K562 (cell line): ENCODE measurements around the gene TXN2. TPM values are rescaled to one million over a fixed set of nuclear protein-coding genes. Genes with fewer than 3 reads are reported as not detected.

Source experiments
- ATAC-seq: fragments of 200-7000 bp; cut with Tn5 transposase; 3 replicates; pipeline ENCODE4 v1.9.1; 2020; ENCODE audit warnings: moderate library complexity
- BruUV-seq: library from RNA; stranded (reverse); fragments of 400-500 nt; replicated peaks from 2 replicates; lab custom pipeline; 2021; lab: Mats Ljungman, UMichigan
- CTCF ChIA-PET: fragments of 300-600 bp; formaldehyde crosslinking; extraction: SDS; loops from one replicate; lab custom pipeline; 2021; ENCODE audit warnings: low intra/inter-chr PET ratio; lab: Yijun Ruan, JAX
- POLR2A ChIA-PET: fragments of 300-600, 350-650 bp; sonication (Branson Sonifier 250); formaldehyde crosslinking; extraction: SDS; loops from one replicate; lab custom pipeline; 2021; ENCODE audit warnings: antibody characterized with exemption, inconsistent platforms; lab: Yijun Ruan, JAX
- DNase-seq, 4 experiments: peaks; one replicate each; pipeline versions ENCODE4 v3.0.0 to v3.0.0-alpha.2; 2011 to 2018; ENCODE audit warnings: low spot score in 3 of 4, mixed read lengths in 3 of 4; ENCODE audit errors: extremely low read depth in 1 of 4
- FAIRE-seq: peaks from 2 replicates; lab custom pipeline; 2011; peaks lifted over from hg19 to GRCh38; lab: Jason Lieb, UNC
- H2AFZ ChIP-seq: 2 replicates; pipeline ENCODE4 v1.6.0; 2011; ENCODE audit warnings: low read depth, low read length, control low read depth, inconsistent platforms
- H3K27ac ChIP-seq: fragments of 200-600 bp; 3 replicates; pipeline ENCODE4 v1.8.0; 2011; ENCODE audit warnings: low read depth, mild to moderate bottlenecking, control low read depth, inconsistent platforms, low read length, moderate library complexity, mixed read lengths; ENCODE audit errors: extremely low read depth
- H3K27me3 ChIP-seq, 2 experiments: fragments of 300-600 bp in 1 of 2; 2 replicates in 1 of 2; 3 replicates in 1 of 2; pipeline versions ENCODE4 v1.6.0 to v1.8.0; 2011; ENCODE audit warnings: inconsistent platforms in 2 of 2, low read length in 2 of 2, mild to moderate bottlenecking in 1 of 2, mixed read lengths in 1 of 2, moderate library complexity in 1 of 2; ENCODE audit not compliant: control insufficient read depth in 2 of 2, insufficient read depth in 2 of 2
- H3K36me3 ChIP-seq: fragments of 300-600 bp; 3 replicates; pipeline ENCODE4 v1.8.0; 2011; ENCODE audit warnings: mild to moderate bottlenecking, low read length, inconsistent platforms; ENCODE audit not compliant: control insufficient read depth, insufficient read depth
- H3K4me1 ChIP-seq, 2 experiments: fragments of 200-600 bp in 1 of 2; replicated peaks in 1 of 2; 2 replicates in 1 of 2; 3 replicates in 1 of 2; pipeline versions ENCODE4 v1.5.1 to v1.8.0; 2011; ENCODE audit warnings: inconsistent platforms in 2 of 2, low read length in 2 of 2, mild to moderate bottlenecking in 1 of 2, mixed read lengths in 1 of 2, moderate library complexity in 1 of 2; ENCODE audit not compliant: control insufficient read depth in 2 of 2, insufficient read depth in 2 of 2
- H3K4me2 ChIP-seq: 2 replicates; pipeline ENCODE4 v1.6.1; 2011; ENCODE audit warnings: low read length, control low read depth, inconsistent platforms, mixed read lengths; ENCODE audit not compliant: insufficient read depth
- H3K4me3 ChIP-seq: fragments of 200-600 bp; sonication (generic), shearing (Covaris generic); 2 replicates; pipeline ENCODE4 v1.5.1; 2016; ENCODE audit warnings: control low read depth, inconsistent platforms
- H3K79me2 ChIP-seq: fragments of 200-600 bp; 3 replicates; pipeline ENCODE4 v1.8.0; 2011; ENCODE audit warnings: low read length, inconsistent platforms; ENCODE audit not compliant: control insufficient read depth, insufficient read depth
- H3K9ac ChIP-seq, 2 experiments: 2 replicates each; pipeline versions ENCODE4 v1.6.0 to v1.6.1; 2011; ENCODE audit warnings: low read depth in 2 of 2, low read length in 2 of 2, control low read depth in 1 of 2, inconsistent platforms in 1 of 2, mild to moderate bottlenecking in 1 of 2, mixed read lengths in 1 of 2; ENCODE audit not compliant: insufficient read depth in 1 of 2
- H3K9me1 ChIP-seq: one replicate; pipeline ENCODE4 v1.6.0; 2011; ENCODE audit warnings: inconsistent platforms, mild to moderate bottlenecking, low read length, moderate library complexity; ENCODE audit not compliant: control insufficient read depth, insufficient read depth
- H3K9me3 ChIP-seq: replicated peaks from 2 replicates; pipeline ENCODE4 v1.5.1; 2011; ENCODE audit warnings: low read depth, low read length, inconsistent platforms; ENCODE audit not compliant: control insufficient read depth, insufficient read depth
- H4K20me1 ChIP-seq: replicated peaks from 2 replicates; pipeline ENCODE4 v1.6.1; 2011; ENCODE audit warnings: low read length, inconsistent platforms, mixed read lengths; ENCODE audit not compliant: control insufficient read depth, insufficient read depth
- E2F4 ChIP-seq: sonication (generic); formaldehyde crosslinking; IDR thresholded peaks from 2 replicates; pipeline ENCODE4 v1.8.0; 2022; ENCODE audit warnings: mild to moderate bottlenecking, low read depth, missing genetic modification reagents
- ELK1 ChIP-seq: sonication (generic); formaldehyde crosslinking; IDR thresholded peaks from 2 replicates; pipeline ENCODE4 v1.8.1; 2022; ENCODE audit warnings: missing genetic modification reagents
- GMEB1 ChIP-seq: fragments of 250-450 bp; sonication (Bioruptor Pico); IDR thresholded peaks from 2 replicates; pipeline ENCODE4 v1.4.0; 2020; ENCODE audit warnings: mild to moderate bottlenecking
- MTA3 ChIP-seq: fragments of 450-650 bp; formaldehyde crosslinking; IDR thresholded peaks from 2 replicates; pipeline ENCODE4 v1.6.1; 2017; ENCODE audit warnings: mild to moderate bottlenecking, borderline replicate concordance
- TCF3 ChIP-seq: sonication (generic); formaldehyde crosslinking; IDR thresholded peaks from 2 replicates; pipeline ENCODE4 v1.4.0; 2020; ENCODE audit warnings: mild to moderate bottlenecking, missing genetic modification reagents
- VEZF1 ChIP-seq: fragments of 200-800 bp; sonication (Bioruptor generic); IDR thresholded peaks from 2 replicates; pipeline ENCODE4 v1.6.1; 2017; ENCODE audit warnings: missing genetic modification characterization, missing compliant biosample characterization
- ZNF143 ChIP-seq: sonication (generic); formaldehyde crosslinking; IDR thresholded peaks from 2 replicates; pipeline ENCODE4 v1.9.0; 2022; ENCODE audit warnings: mild to moderate bottlenecking, missing genetic modification reagents
- ZNF584 ChIP-seq: fragments of 200-800 bp; sonication (Bioruptor generic); IDR thresholded peaks from 2 replicates; pipeline ENCODE4 v1.6.1; 2016; ENCODE audit warnings: low read depth, mild to moderate bottlenecking, missing genetic modification characterization, missing compliant biosample characterization
- ZNF592 ChIP-seq: fragments of 450-650 bp; IDR thresholded peaks from 2 replicates; pipeline ENCODE4 v1.6.1; 2017; ENCODE audit warnings: antibody characterized with exemption, mild to moderate bottlenecking
- ZNF717 ChIP-seq: fragments of 250-450 bp; sonication (Bioruptor Pico); IDR thresholded peaks from 2 replicates; pipeline ENCODE4 v1.5.0; 2021
- WGBS: fragments of 100-300 bp; shearing (Covaris generic); methylation state at CpG from one replicate; pipeline ENCODE4 v1.1.6; 2016; ENCODE audit warnings: low coverage, mixed read lengths; ENCODE audit not compliant: insufficient coverage; ENCODE audit errors: missing lambda C conversion rate; 5-methylcytosine and 5-hydroxymethylcytosine counted together
- in situ Hi-C: fragments of 300-500 bp; cut with MboI; formaldehyde crosslinking; loops from 4 replicates; pipeline ENCODE4 v1.15.0; 2018; ENCODE audit warnings: inconsistent platforms, mixed read lengths
- intact Hi-C: fragments of 100-400 bp; cut with micrococcal nuclease; formaldehyde crosslinking; loops from 2 replicates; pipeline ENCODE4 v1.14.2; 2022
- polyA plus RNA-seq, 8 experiments: library from polyadenylated mRNA; depleted of rRNA in 4 of 8; stranded (reverse) in 5 of 8; unstranded in 3 of 8; fragments of >200 nt; fragmentation: Nextera tagmentation in 2 of 8; fragmentation: Illumina TruSeq in 1 of 8; extraction: Ambion mirVana in 2 of 8; extraction: Trizol in 1 of 8; gene quantifications; 2 replicates each; pipeline versions ENCODE4 v1.2.1 to v1.2.3, GENCODE V29; 2011 to 2014; ENCODE audit warnings: inconsistent platforms in 1 of 8, missing spikeins in 1 of 8
- total RNA-seq, 7 experiments: library from RNA; depleted of rRNA in 6 of 7; stranded (reverse); fragments of >200 nt in 6 of 7; fragmentation: Illumina TruSeq in 2 of 7; extraction: Trizol in 2 of 7; gene quantifications; 2 replicates each; pipeline versions ENCODE4 v1.2.1 to v1.2.3, GENCODE V29; 2011 to 2021; ENCODE audit warnings: low replicate concordance in 1 of 7

Gene TXN2
- total and polyA plus RNA-seq, 9 of the 15 experiments (the other 6 are each of a cell fraction or from before 2014, with no cell fraction given): 48.5 to 399 (median 118) TPM

GRCh38 chr22:36454916-36455570 is 26.4 kb downstream of the TXN2 start:
- Histone ChIP-seq H3K27ac (peak overlapping the region; percentile 86), H3K4me1 (peaks cover 27 to 44% of the 10 kb centered on the region in 2 experiments), H3K9me1 (no peaks in the 10 kb centered on the region), H3K27me3 (no peaks in the 10 kb centered on the region), H3K9me3 (no peaks in the 10 kb centered on the region), H3K79me2 (no peaks in the 10 kb centered on the region), H3K4me3 (peak overlapping the region; percentile 51), H3K4me2 (peak overlapping the region; percentile 72), H3K9ac (peak overlapping the region; percentile 92 to 94), H2AFZ (peak overlapping the region; percentile 91), H3K36me3 (no peaks in the 10 kb centered on the region), H4K20me1 (no peaks in the 10 kb centered on the region)
- intact Hi-C loops: loop anchor here (10.0 kb wide), 1 partner anchor 70 kb away; the partner anchor contains the start of gene MYH9
- no peak for FAIRE-seq
- peak; percentile 85 to 93 (median 92) for DNase-seq
- 4% methylated on average over 35 of the region's 61 CpGs for WGBS
- peak; percentile 88 for ATAC-seq
- in situ Hi-C loops: no loop called here
- CTCF ChIA-PET: interaction anchor here (0.5 kb wide), 1 partner anchor 24 kb away, joined by 3 read pairs; no protein-coding TSS in a partner anchor
- no TSS peak for BruUV-seq
- POLR2A ChIA-PET: interaction anchor here (0.6 to 1.0 kb wide), 2 partner anchors 8 to 9 kb away, joined by 3 read pairs; no protein-coding TSS in a partner anchor
- no peak for TF ChIP-seq ZNF717
- TF ChIP-seq ZNF584: no peak
- peak; percentile 64 for TF ChIP-seq ZNF592
- peak; percentile 29; the same call in 1 of the 2 replicates for TF ChIP-seq TCF3
- TF ChIP-seq ZNF143 (CRISPR knock-in tag): no peak
- peak; percentile 56 for TF ChIP-seq GMEB1 (CRISPR knock-in tag)
- TF ChIP-seq VEZF1 (CRISPR knock-in tag): peak; percentile 88
- 0 out of 2 replicates have a peak, but pooled peaks have one; percentile 78 for TF ChIP-seq ELK1 (CRISPR knock-in tag)
- peak; percentile 91; the same call in 1 of the 2 replicates for TF ChIP-seq MTA3
- TF ChIP-seq E2F4 (CRISPR knock-in tag): 0 out of 2 replicates have a peak, but pooled peaks have one; percentile 21
